ENCODE results near the gene TMEM245. TPM values are rescaled to one million over a fixed set of nuclear protein-coding genes. Genes with fewer than 3 reads are reported as not detected.

Gene TMEM245
- total RNA-seq, 1 experiment from 2014 or later = 23.7 TPM

- DNase-seq (no peak), ATAC-seq (no peak)
- Histone ChIP-seq H3K4me3 (ENCODE audit: low read length) (no peak overlapping the region), H3K27me3 (ENCODE audit: low read length) (no peaks in the 10 kb centered on the region), H3K9me3 (ENCODE audit: low read length) (no peaks in the 10 kb centered on the region), H3K9me2 (replicated peaks; ENCODE audit: low read length) (no peaks in the 10 kb centered on the region), H4K20me1 (ENCODE audit: low read length) (no peaks in the 10 kb centered on the region), H2AFZ (ENCODE audit: low read length) (no peak overlapping the region), H3F3A (ENCODE audit: low read length, unreplicated experiment) (no peaks in the 10 kb centered on the region), H3K36me3 (ENCODE audit: low read depth, low read length) (no peaks in the 10 kb centered on the region), H3K4me1 (ENCODE audit: insufficient read depth, low read length) (0 out of 2 replicates have a peak, but pooled peaks cover 5% of the 10 kb centered on the region), H3K9ac (ENCODE audit: low read length) (no peak overlapping the region), H3K27ac (ENCODE audit: low read length) (no peak overlapping the region), H3K4me2 (ENCODE audit: low read length) (no peak overlapping the region), H3K79me2 (ENCODE audit: low read length) (no peaks in the 10 kb centered on the region)
- CTCF ChIA-PET = no interaction called here
- no peak for TF ChIP-seq EZH2 (IDR thresholded peaks at IDR 0.05; ENCODE audit: low read length, unreplicated experiment)
- TF ChIP-seq CTCF (conservative IDR thresholded peaks at IDR 0.05; ENCODE audit: low read depth, low read length) = no peak
- TF ChIP-seq EZH2phosphoT487 (IDR thresholded peaks at IDR 0.05; ENCODE audit: borderline replicate concordance, low read length) = no peak
- POLR2A ChIA-PET (ENCODE audit: unreplicated experiment) = no interaction called here
- intact Hi-C loops (cut with micrococcal nuclease) = no loop called here
- BruUV-seq (replicated peaks) = no TSS peak
These were observed 21.6 kb upstream of the TMEM245 start for GRCh38 chr9:109141375-109141774.

- no peak for ATAC-seq
- Histone ChIP-seq H3K4me1 (ENCODE audit: insufficient read depth, low read length) (0 out of 2 replicates have a peak, but pooled peaks cover 5% of the 10 kb centered on the region), H3K9me3 (ENCODE audit: low read length) (no peaks in the 10 kb centered on the region), H3K27me3 (ENCODE audit: low read length) (no peaks in the 10 kb centered on the region), H3K36me3 (ENCODE audit: low read depth, low read length) (no peaks in the 10 kb centered on the region), H3F3A (ENCODE audit: low read length, unreplicated experiment) (no peaks in the 10 kb centered on the region), H4K20me1 (ENCODE audit: low read length) (no peaks in the 10 kb centered on the region), H3K27ac (ENCODE audit: low read length) (no peak overlapping the region), H3K9ac (ENCODE audit: low read length) (no peak overlapping the region), H2AFZ (ENCODE audit: low read length) (no peak overlapping the region), H3K79me2 (ENCODE audit: low read length) (no peaks in the 10 kb centered on the region), H3K4me3 (ENCODE audit: low read length) (no peak overlapping the region), H3K9me2 (replicated peaks; ENCODE audit: low read length) (no peaks in the 10 kb centered on the region), H3K4me2 (ENCODE audit: low read length) (no peak overlapping the region)
- ChIA-PET POLR2A (ENCODE audit: unreplicated experiment) (no interaction called here), CTCF (no interaction called here)
- DNase-seq = no peak
- intact Hi-C loops (cut with micrococcal nuclease) = no loop called here
- BruUV-seq (replicated peaks) = no TSS peak
- no peak for TF ChIP-seq EZH2 (IDR thresholded peaks at IDR 0.05; ENCODE audit: low read length, unreplicated experiment)
- no peak for TF ChIP-seq CTCF (conservative IDR thresholded peaks at IDR 0.05; ENCODE audit: low read depth, low read length)
- TF ChIP-seq EZH2phosphoT487 (IDR thresholded peaks at IDR 0.05; ENCODE audit: borderline replicate concordance, low read length) = no peak
These were observed 20.1 kb upstream of the TMEM245 start for GRCh38 chr9:109139851-109140250.

DNA sequence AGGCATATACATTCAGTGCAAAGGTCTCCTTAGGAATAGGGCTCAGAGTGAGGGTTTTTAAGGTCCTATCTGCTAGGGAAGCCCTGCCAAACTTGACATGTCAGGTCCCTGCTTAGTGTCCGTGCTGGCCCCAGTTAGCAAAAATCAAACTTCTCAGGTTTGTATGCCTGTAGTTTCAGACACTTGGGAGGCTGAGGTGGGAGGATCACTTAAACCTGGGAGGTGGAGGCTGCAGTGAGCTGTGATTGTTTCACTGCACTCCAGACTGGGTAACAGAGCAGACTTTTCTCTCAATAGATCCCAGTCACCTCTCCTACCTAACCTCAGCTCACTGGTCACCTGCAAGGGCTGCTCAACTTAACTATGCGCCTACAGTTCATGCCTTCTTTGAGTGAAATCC is 18.7 kb upstream of the TMEM245 start:
- Histone ChIP-seq H4K20me1 (ENCODE audit: low read length) (no peaks in the 10 kb centered on the region), H3K9me3 (ENCODE audit: low read length) (no peaks in the 10 kb centered on the region), H3K4me1 (ENCODE audit: insufficient read depth, low read length) (no peaks in the 10 kb centered on the region), H3K27me3 (ENCODE audit: low read length) (no peaks in the 10 kb centered on the region), H3K27ac (ENCODE audit: low read length) (no peak overlapping the region), H2AFZ (ENCODE audit: low read length) (no peak overlapping the region), H3K4me2 (ENCODE audit: low read length) (no peak overlapping the region), H3K9me2 (replicated peaks; ENCODE audit: low read length) (no peaks in the 10 kb centered on the region), H3F3A (ENCODE audit: low read length, unreplicated experiment) (no peaks in the 10 kb centered on the region), H3K4me3 (ENCODE audit: low read length) (no peak overlapping the region), H3K9ac (ENCODE audit: low read length) (no peak overlapping the region), H3K79me2 (ENCODE audit: low read length) (no peaks in the 10 kb centered on the region), H3K36me3 (ENCODE audit: low read depth, low read length) (no peaks in the 10 kb centered on the region)
- ATAC-seq (no peak), DNase-seq (no peak)
- intact Hi-C loops (cut with micrococcal nuclease) = no loop called here
- TF ChIP-seq EZH2phosphoT487 (IDR thresholded peaks at IDR 0.05; ENCODE audit: borderline replicate concordance, low read length) (no peak), CTCF (conservative IDR thresholded peaks at IDR 0.05; ENCODE audit: low read depth, low read length) (no peak), EZH2 (IDR thresholded peaks at IDR 0.05; ENCODE audit: low read length, unreplicated experiment) (no peak)
- no TSS peak for BruUV-seq (replicated peaks)
- CTCF ChIA-PET = no interaction called here
- POLR2A ChIA-PET (ENCODE audit: unreplicated experiment) = no interaction called here

All from PC-3 (cell line).